Suprapubic skin (tissue), 4 donors: ENCODE results near the gene PRRT1. TPM values are rescaled to one million over a fixed set of nuclear protein-coding genes. Genes with fewer than 3 reads are reported as not detected.
"Not testable (repeated sequence)": the region's sequence is repeated elsewhere in the genome, so short reads cannot be mapped to it uniquely, and the experiment has no call there.

Experiments
- DNase-seq, 2 donors: peaks; one replicate each; pipeline ENCODE4 v3.0.0-alpha.2; 2019; ENCODE audit warnings: low spot score in 2 of 2
- H3K27ac ChIP-seq: fragments of 200-600 bp; sonication (generic); one replicate; pipeline ENCODE4 v1.5.1; 2019
- H3K27me3 ChIP-seq: fragments of 200-600 bp; sonication (generic); one replicate; pipeline ENCODE4 v1.5.1; 2019
- H3K36me3 ChIP-seq: fragments of 200-600 bp; sonication (generic); one replicate; pipeline ENCODE4 v1.5.1; 2019
- H3K4me1 ChIP-seq: fragments of 200-600 bp; sonication (generic); one replicate; pipeline ENCODE4 v1.5.1; 2019
- H3K4me3 ChIP-seq: fragments of 200-600 bp; sonication (generic); one replicate; pipeline ENCODE4 v1.5.1; 2019; ENCODE audit warnings: mild to moderate bottlenecking
- H3K9me3 ChIP-seq: fragments of 200-600 bp; sonication (generic); one replicate; pipeline ENCODE4 v1.5.1; 2019
- CTCF ChIP-seq, 2 donors: fragments of 200-600 bp in 1 of 2; fragments of 450-650 bp in 1 of 2; sonication (generic) in 1 of 2; IDR thresholded peaks; one replicate each; pipeline ENCODE4 v1.5.1; 2016 to 2019; ENCODE audit warnings: antibody characterized with exemption in 2 of 2, mild to moderate bottlenecking in 1 of 2, moderate library complexity in 1 of 2
- EP300 ChIP-seq: sonication (generic); formaldehyde crosslinking; IDR thresholded peaks from one replicate; pipeline ENCODE4 v1.6.1; 2017; ENCODE audit warnings: antibody characterized with exemption
- POLR2A ChIP-seq, 2 donors: fragments of 450-650 bp; IDR thresholded peaks; one replicate each; pipeline ENCODE4 v1.6.1; 2017; ENCODE audit warnings: antibody characterized with exemption in 2 of 2, mild to moderate bottlenecking in 2 of 2, moderate library complexity in 2 of 2
- POLR2AphosphoS5 ChIP-seq, 3 donors: sonication (generic); formaldehyde crosslinking; IDR thresholded peaks; one replicate each; pipeline ENCODE4 v1.6.1; 2017; ENCODE audit warnings: antibody characterized with exemption in 3 of 3
- WGBS: methylation state at CpG from one replicate; pipeline ENCODE4 v1.1.5; 2018; 5-methylcytosine and 5-hydroxymethylcytosine counted together
- total RNA-seq, 4 donors: library from RNA; depleted of rRNA; stranded (reverse); fragments of >200 nt; gene quantifications; one replicate each; pipeline ENCODE4 v1.1.0, GENCODE V29; 2016

The PRRT1 gene
- total RNA-seq, 4 donors from 2014 or later, result 0.42 to 2.1 (median 0.45) TPM

GRCh38 chr6:32196682-32197616 is 45.2 kb upstream of the PRRT1 start:
- H3K27ac ChIP-seq, result peak overlapping the region; percentile 99
- WGBS, result 33% methylated on average over 22 of the region's 28 CpGs
- H3K4me1 ChIP-seq, result peaks cover 38% of the 10 kb centered on the region
- H3K9me3 ChIP-seq, result no peaks in the 10 kb centered on the region
- DNase-seq, result no peak
- TF ChIP-seq POLR2AphosphoS5 (IDR thresholded peaks at IDR 0.05) (no peak), POLR2A (IDR thresholded peaks at IDR 0.05) (peak in 1 of 2 donors; percentile 7)
- H3K27me3 ChIP-seq, result no peaks in the 10 kb centered on the region
- H3K36me3 ChIP-seq, result no peaks in the 10 kb centered on the region
- H3K4me3 ChIP-seq, result peak overlapping the region; percentile 88

GRCh38 chr6:32195902-32196681 is 44.4 kb upstream of the PRRT1 start:
- no peaks in the 10 kb centered on the region for H3K9me3 ChIP-seq
- H3K4me1 ChIP-seq, result peaks cover 46% of the 10 kb centered on the region
- H3K27me3 ChIP-seq, result no peaks in the 10 kb centered on the region
- DNase-seq, result peak; percentile 96
- TF ChIP-seq POLR2AphosphoS5 (IDR thresholded peaks at IDR 0.05) (peak; percentile 85 to 97 (median 97)), POLR2A (IDR thresholded peaks at IDR 0.05) (peak; percentile 89 to 98), CTCF (IDR thresholded peaks at IDR 0.05) (no peak)
- peak overlapping the region; percentile 88 for H3K4me3 ChIP-seq
- H3K27ac ChIP-seq, result peak overlapping the region; percentile 99
- H3K36me3 ChIP-seq, result no peaks in the 10 kb centered on the region
- 3% methylated on average over 21 of the region's 58 CpGs for WGBS

GRCh38 chr6:32195652-32195901 is 43.8 kb upstream of the PRRT1 start:
- Histone ChIP-seq H3K4me1 (peaks cover 51% of the 10 kb centered on the region), H3K27me3 (no peaks in the 10 kb centered on the region), H3K4me3 (peak overlapping the region; percentile 88), H3K27ac (peak overlapping the region; percentile 99), H3K36me3 (no peaks in the 10 kb centered on the region), H3K9me3 (no peaks in the 10 kb centered on the region)
- peak; percentile 100 for DNase-seq
- TF ChIP-seq EP300 (no peak), CTCF (IDR thresholded peaks at IDR 0.05) (peak; percentile 5 to 75)
- 0% methylated on average over 1 of the region's 25 CpGs for WGBS

- H3K36me3 ChIP-seq, result no peaks in the 10 kb centered on the region
- H3K9me3 ChIP-seq, result no peaks in the 10 kb centered on the region
- H3K27me3 ChIP-seq, result no peaks in the 10 kb centered on the region
- peak overlapping the region; percentile 88 for H3K4me3 ChIP-seq
- 13% methylated on average over 15 of the region's 15 CpGs for WGBS
- H3K27ac ChIP-seq, result peak overlapping the region; percentile 99
- peaks cover 54% of the 10 kb centered on the region for H3K4me1 ChIP-seq
- DNase-seq, result no peak
- TF ChIP-seq POLR2A (IDR thresholded peaks at IDR 0.05), result peak in 1 of 2 donors; percentile 62
- TF ChIP-seq POLR2AphosphoS5 (IDR thresholded peaks at IDR 0.05), result peak in 1 of 3 donors; percentile 3
- no peak for TF ChIP-seq EP300
- peak in 1 of 2 donors; percentile 30 for TF ChIP-seq CTCF (IDR thresholded peaks at IDR 0.05)
Observed at GRCh38 chr6:32194825-32195651, 43.3 kb upstream of the PRRT1 start.

- 89% methylated on average over 4 of the region's 4 CpGs for WGBS
Observed at GRCh38 chr6:32194388-32194787, 42.6 kb upstream of the PRRT1 start.

GRCh38 chr6:32193096-32193495 is 41.4 kb upstream of the PRRT1 start:
- H3K9me3 ChIP-seq, H3K27me3 ChIP-seq, H3K36me3 ChIP-seq, DNase-seq: not testable (repeated sequence)
- 73% methylated on average over 13 of the region's 13 CpGs for WGBS
- Histone ChIP-seq H3K4me3 (peak overlapping the region; percentile 61), H3K4me1 (peaks cover 66% of the 10 kb centered on the region), H3K27ac (peak overlapping the region; percentile 89)

More at GRCh38 chr6:32194388-32194787, 42.6 kb upstream of the PRRT1 start:
- Histone ChIP-seq H3K9me3 (no peaks in the 10 kb centered on the region), H3K4me3 (no peak overlapping the region), H3K27me3 (no peaks in the 10 kb centered on the region), H3K4me1 (peaks cover 54% of the 10 kb centered on the region), H3K36me3 (no peaks in the 10 kb centered on the region), H3K27ac (peak overlapping the region; percentile 99)
- DNase-seq, result no peak
- TF ChIP-seq POLR2A (IDR thresholded peaks at IDR 0.05) (no peak), CTCF (IDR thresholded peaks at IDR 0.05) (no peak), POLR2AphosphoS5 (IDR thresholded peaks at IDR 0.05) (no peak), EP300 (no peak)
